Measurements from ENCODE around the gene RTL10.
A peak's percentile ranks its signal among the peaks of the same experiment; 100 is the strongest.

RTL10 gene

DNA sequence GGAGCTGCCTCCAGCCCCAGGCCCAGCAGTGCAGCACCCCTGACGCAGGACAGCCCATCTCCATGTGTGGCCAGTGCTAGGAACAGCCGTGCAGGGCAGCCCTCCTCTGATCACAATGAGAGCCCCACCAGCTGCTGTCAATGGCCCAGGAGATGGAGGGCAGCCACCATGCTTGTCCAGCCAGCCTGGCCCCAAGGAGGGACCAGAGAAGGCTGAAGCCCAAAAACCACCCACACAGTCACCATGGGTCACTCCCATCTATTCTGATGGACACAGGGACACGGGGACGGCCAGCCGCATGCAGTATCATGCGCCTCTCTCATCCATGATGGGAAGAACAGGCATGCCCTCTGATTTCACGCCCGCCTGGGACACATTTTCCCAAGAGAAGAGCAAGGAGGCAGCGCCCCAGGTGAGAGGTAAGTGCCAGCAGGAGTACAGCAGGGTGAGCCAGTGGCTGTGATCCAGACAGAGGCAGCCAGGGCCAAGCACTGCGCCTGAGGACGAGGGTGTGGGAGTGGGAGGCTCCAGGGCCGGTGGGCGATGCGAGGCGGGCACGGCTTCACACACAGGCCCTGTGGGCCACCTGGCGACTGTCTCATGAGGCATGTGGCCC is 33.6 kb upstream of the RTL10 start (continued):
- TF ChIP-seq EGR2 (tag by site-specific recombination; IDR thresholded peaks at IDR 0.05; ENCODE audit: low read depth): peak; percentile 40; the same call in 1 of the 2 replicates
- TF ChIP-seq, protein P1, sequence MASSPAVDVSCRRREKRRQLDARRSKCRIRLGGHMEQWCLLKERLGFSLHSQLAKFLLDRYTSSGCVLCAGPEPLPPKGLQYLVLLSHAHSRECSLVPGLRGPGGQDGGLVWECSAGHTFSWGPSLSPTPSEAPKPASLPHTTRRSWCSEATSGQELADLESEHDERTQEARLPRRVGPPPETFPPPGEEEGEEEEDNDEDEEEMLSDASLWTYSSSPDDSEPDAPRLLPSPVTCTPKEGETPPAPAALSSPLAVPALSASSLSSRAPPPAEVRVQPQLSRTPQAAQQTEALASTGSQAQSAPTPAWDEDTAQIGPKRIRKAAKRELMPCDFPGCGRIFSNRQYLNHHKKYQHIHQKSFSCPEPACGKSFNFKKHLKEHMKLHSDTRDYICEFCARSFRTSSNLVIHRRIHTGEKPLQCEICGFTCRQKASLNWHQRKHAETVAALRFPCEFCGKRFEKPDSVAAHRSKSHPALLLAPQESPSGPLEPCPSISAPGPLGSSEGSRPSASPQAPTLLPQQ (tag by site-specific recombination; IDR thresholded peaks at IDR 0.05): no peak

DNA sequence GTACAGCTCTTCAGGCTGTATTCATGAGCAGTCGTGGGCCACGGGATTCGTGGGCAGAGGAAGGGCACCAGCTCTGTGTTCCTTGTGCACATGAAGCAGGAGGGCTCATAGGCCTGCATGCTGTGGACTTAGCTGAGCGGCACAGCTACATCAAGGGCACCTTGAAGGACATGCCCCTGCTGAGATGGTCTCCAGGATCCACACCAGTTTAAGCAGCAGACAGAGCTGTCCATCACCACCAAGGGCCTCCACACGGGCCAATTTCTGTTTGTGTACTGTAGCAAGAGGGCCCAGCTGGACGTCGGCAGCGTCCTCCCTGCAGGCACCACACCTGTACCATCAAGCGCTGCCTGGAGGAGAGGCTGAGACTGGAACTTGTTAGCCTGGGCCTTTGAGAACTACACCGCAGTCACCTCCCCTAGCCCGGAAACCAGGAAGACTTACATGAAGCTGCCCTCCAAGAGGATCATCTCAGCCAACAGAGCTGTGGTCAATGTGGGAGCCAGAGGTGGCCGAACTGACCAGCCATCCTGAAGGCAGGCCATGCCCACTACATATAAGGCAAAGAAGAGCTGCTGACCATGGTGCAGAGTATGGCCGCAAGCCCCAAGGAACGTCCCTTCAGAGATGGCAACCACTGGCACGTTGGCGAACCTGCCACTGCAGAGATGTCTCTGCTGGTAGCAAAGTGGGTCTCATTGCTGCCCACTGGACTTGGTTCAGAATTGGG is 32.7 kb upstream of the RTL10 start:
- H3K27ac ChIP-seq (ENCODE audit: extremely low read depth, low read depth, low read length): no peak overlapping the region
- POLR2A ChIA-PET: interaction anchor here (1.1 kb wide), 1 partner anchor 33 kb away, joined by 3 read pairs; the partner anchor contains the start of genes GNB1L and RTL10

DNA sequence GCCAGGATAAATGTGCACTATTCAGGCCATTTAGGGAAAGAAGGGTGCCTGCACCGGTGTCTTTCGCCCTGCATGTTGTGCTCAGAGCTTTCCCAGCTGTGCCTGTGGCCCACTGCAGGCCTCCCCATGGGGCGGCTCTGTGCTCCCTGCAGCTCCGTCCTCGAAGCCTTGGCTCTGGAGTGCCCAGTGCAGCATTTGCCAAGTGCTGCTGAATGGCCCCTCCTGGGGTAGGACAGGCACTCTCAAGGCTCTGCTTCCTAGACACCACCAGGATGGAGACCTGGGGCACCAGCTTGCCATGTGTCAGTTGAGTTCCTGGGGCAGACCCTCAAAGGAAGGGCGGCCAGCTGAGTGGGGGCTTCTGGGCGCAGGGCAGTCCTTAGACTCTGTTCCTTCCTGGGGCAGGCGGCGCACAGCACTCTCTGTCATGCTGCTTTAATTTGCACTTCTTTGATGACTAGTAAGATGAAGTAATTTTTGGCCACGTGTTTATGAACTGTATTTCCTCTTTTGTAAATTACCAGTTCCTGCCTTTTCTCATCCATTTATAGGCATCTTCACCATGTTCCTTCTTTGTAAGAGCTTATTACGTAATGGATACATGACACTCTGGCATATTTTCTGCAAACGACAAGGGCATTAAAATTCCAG is 32.1 kb upstream of the RTL10 start:
- no peak overlapping the region for H3K4me3 ChIP-seq (ENCODE audit: low read depth, low read length)
- ChIA-PET CTCF (interaction anchor here (0.8 to 2.2 kb wide), 3 partner anchors 24 to 156 kb away, joined by 3 to 9 read pairs (median 5); no protein-coding TSS in a partner anchor), POLR2A (no interaction called here)
- H3K9me3 ChIP-seq (ENCODE audit: control insufficient read depth, insufficient read depth, low read depth, low read length): no peaks in the 10 kb centered on the region
- no peak overlapping the region for H3K27ac ChIP-seq (ENCODE audit: extremely low read depth, low read depth, low read length)
- H3K36me3 ChIP-seq (ENCODE audit: control insufficient read depth in 2 of 2, insufficient read depth in 1 of 2, low read length in 2 of 2): no peaks in the 10 kb centered on the region
- H3K4me1 ChIP-seq (ENCODE audit: control insufficient read depth, insufficient read depth, low read length): peaks cover 2% of the 10 kb centered on the region
- TF ChIP-seq, protein P2, sequence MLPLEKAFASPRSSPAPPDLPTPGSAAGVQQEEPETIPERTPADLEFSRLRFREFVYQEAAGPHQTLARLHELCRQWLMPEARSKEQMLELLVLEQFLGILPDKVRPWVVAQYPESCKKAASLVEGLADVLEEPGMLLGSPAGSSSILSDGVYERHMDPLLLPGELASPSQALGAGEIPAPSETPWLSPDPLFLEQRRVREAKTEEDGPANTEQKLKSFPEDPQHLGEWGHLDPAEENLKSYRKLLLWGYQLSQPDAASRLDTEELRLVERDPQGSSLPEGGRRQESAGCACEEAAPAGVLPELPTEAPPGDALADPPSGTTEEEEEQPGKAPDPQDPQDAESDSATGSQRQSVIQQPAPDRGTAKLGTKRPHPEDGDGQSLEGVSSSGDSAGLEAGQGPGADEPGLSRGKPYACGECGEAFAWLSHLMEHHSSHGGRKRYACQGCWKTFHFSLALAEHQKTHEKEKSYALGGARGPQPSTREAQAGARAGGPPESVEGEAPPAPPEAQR (tag by site-specific recombination; IDR thresholded peaks at IDR 0.05): no peak
- no peak for TF ChIP-seq ZFP69B (tag by site-specific recombination; IDR thresholded peaks at IDR 0.05)
- no peak for TF ChIP-seq ZSCAN23 (tag by site-specific recombination; IDR thresholded peaks at IDR 0.05)
- no peak for TF ChIP-seq ZNF792 (tag by site-specific recombination; IDR thresholded peaks at IDR 0.05)
- no peak for TF ChIP-seq ZNF501 (tag by site-specific recombination; IDR thresholded peaks at IDR 0.05)
- no peak for TF ChIP-seq ZNF16 (tag by site-specific recombination; IDR thresholded peaks at IDR 0.05; ENCODE audit: low read depth)
- TF ChIP-seq KLF16 (tag by site-specific recombination; IDR thresholded peaks at IDR 0.05): no peak
- no peak for TF ChIP-seq HOXA7 (CRISPR knock-in tag; IDR thresholded peaks at IDR 0.05; ENCODE audit: borderline replicate concordance)
- TF ChIP-seq, protein P3, sequence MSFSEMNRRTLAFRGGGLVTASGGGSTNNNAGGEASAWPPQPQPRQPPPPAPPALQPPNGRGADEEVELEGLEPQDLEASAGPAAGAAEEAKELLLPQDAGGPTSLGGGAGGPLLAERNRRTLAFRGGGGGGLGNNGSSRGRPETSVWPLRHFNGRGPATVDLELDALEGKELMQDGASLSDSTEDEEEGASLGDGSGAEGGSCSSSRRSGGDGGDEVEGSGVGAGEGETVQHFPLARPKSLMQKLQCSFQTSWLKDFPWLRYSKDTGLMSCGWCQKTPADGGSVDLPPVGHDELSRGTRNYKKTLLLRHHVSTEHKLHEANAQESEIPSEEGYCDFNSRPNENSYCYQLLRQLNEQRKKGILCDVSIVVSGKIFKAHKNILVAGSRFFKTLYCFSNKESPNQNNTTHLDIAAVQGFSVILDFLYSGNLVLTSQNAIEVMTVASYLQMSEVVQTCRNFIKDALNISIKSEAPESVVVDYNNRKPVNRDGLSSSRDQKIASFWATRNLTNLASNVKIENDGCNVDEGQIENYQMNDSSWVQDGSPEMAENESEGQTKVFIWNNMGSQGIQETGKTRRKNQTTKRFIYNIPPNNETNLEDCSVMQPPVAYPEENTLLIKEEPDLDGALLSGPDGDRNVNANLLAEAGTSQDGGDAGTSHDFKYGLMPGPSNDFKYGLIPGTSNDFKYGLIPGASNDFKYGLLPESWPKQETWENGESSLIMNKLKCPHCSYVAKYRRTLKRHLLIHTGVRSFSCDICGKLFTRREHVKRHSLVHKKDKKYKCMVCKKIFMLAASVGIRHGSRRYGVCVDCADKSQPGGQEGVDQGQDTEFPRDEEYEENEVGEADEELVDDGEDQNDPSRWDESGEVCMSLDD (tag by site-specific recombination; IDR thresholded peaks at IDR 0.05): no peak
- TF ChIP-seq, protein P4, sequence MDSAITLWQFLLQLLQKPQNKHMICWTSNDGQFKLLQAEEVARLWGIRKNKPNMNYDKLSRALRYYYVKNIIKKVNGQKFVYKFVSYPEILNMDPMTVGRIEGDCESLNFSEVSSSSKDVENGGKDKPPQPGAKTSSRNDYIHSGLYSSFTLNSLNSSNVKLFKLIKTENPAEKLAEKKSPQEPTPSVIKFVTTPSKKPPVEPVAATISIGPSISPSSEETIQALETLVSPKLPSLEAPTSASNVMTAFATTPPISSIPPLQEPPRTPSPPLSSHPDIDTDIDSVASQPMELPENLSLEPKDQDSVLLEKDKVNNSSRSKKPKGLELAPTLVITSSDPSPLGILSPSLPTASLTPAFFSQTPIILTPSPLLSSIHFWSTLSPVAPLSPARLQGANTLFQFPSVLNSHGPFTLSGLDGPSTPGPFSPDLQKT (IDR thresholded peaks at IDR 0.05; ENCODE audit: borderline replicate concordance, low read depth, low read length): no peak
- no peak for TF ChIP-seq ZNF155 (tag by site-specific recombination; IDR thresholded peaks at IDR 0.05)
- no peak for TF ChIP-seq ZNF624 (tag by site-specific recombination; IDR thresholded peaks at IDR 0.05)
- TF ChIP-seq GLI2 (tag by site-specific recombination; IDR thresholded peaks at IDR 0.05; ENCODE audit: borderline replicate concordance, low read depth): no peak
- TF ChIP-seq, protein P5, sequence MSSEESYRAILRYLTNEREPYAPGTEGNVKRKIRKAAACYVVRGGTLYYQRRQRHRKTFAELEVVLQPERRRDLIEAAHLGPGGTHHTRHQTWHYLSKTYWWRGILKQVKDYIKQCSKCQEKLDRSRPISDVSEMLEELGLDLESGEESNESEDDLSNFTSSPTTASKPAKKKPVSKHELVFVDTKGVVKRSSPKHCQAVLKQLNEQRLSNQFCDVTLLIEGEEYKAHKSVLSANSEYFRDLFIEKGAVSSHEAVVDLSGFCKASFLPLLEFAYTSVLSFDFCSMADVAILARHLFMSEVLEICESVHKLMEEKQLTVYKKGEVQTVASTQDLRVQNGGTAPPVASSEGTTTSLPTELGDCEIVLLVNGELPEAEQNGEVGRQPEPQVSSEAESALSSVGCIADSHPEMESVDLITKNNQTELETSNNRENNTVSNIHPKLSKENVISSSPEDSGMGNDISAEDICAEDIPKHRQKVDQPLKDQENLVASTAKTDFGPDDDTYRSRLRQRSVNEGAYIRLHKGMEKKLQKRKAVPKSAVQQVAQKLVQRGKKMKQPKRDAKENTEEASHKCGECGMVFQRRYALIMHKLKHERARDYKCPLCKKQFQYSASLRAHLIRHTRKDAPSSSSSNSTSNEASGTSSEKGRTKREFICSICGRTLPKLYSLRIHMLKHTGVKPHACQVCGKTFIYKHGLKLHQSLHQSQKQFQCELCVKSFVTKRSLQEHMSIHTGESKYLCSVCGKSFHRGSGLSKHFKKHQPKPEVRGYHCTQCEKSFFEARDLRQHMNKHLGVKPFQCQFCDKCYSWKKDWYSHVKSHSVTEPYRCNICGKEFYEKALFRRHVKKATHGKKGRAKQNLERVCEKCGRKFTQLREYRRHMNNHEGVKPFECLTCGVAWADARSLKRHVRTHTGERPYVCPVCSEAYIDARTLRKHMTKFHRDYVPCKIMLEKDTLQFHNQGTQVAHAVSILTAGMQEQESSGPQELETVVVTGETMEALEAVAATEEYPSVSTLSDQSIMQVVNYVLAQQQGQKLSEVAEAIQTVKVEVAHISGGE (tag by site-specific recombination; conservative IDR thresholded peaks at IDR 0.05; ENCODE audit: low read depth): no peak
- no peak for TF ChIP-seq MEIS1 (CRISPR knock-in tag; IDR thresholded peaks at IDR 0.05; ENCODE audit: borderline replicate concordance)
- no peak for TF ChIP-seq ZNF169 (tag by site-specific recombination; IDR thresholded peaks at IDR 0.05)

More for the DNA sequence above, 32.7 kb upstream of the RTL10 start:
- Histone ChIP-seq H3K9me3 (ENCODE audit: control insufficient read depth, insufficient read depth, low read depth, low read length) (no peaks in the 10 kb centered on the region), H3K4me3 (ENCODE audit: low read depth, low read length) (no peak overlapping the region), H3K36me3 (ENCODE audit: control insufficient read depth in 2 of 2, insufficient read depth in 1 of 2, low read length in 2 of 2) (no peaks in the 10 kb centered on the region), H3K4me1 (ENCODE audit: control insufficient read depth, insufficient read depth, low read length) (peaks cover 6% of the 10 kb centered on the region)
- TF ChIP-seq HOXA7 (CRISPR knock-in tag; IDR thresholded peaks at IDR 0.05; ENCODE audit: borderline replicate concordance) (no peak), ZBTB8A (tag by site-specific recombination; IDR thresholded peaks at IDR 0.05) (no peak), GLI4 (tag by site-specific recombination; IDR thresholded peaks at IDR 0.05) (no peak), ZNF792 (tag by site-specific recombination; IDR thresholded peaks at IDR 0.05) (no peak), BCL11A (tag by site-specific recombination; IDR thresholded peaks at IDR 0.05; ENCODE audit: low read depth) (no peak), ZNF501 (tag by site-specific recombination; IDR thresholded peaks at IDR 0.05) (no peak), ZNF16 (tag by site-specific recombination; IDR thresholded peaks at IDR 0.05; ENCODE audit: low read depth) (no peak), OSR2 (tag by site-specific recombination; IDR thresholded peaks at IDR 0.05) (no peak)
- CTCF ChIA-PET: interaction anchor here (1.7 to 2.2 kb wide), 2 partner anchors 23 to 157 kb away, joined by 5 to 9 read pairs; no protein-coding TSS in a partner anchor
